HepG2 (cell line): Measurements from ENCODE around the gene ARCN1. TPM values are rescaled to one million over a fixed set of nuclear protein-coding genes. Genes with fewer than 3 reads are reported as not detected.

Experiments
- ERF ChIP-seq: IDR thresholded peaks from 2 replicates; pipeline ENCODE4 v1.6.1; 2018; ENCODE audit warnings: missing biosample characterization, missing genetic modification reagents
- GABPB1 ChIP-seq: IDR thresholded peaks from 2 replicates; pipeline ENCODE4 v1.6.1; 2016; ENCODE audit warnings: mild to moderate bottlenecking, missing genetic modification reagents, moderate library complexity, missing compliant biosample characterization
- HNRNPL ChIP-seq: fragments of 200-400 bp; formaldehyde crosslinking; IDR thresholded peaks from 2 replicates; pipeline ENCODE4 v1.6.1; 2017; ENCODE audit warnings: mild to moderate bottlenecking, low read depth, low read length
- PRPF4 ChIP-seq: fragments of 200-400 bp; formaldehyde crosslinking; IDR thresholded peaks from 2 replicates; pipeline ENCODE4 v1.6.1; 2016; ENCODE audit warnings: low read length, low read depth; ENCODE audit not compliant: poor library complexity, severe bottlenecking
- SIN3A ChIP-seq: IDR thresholded peaks from 2 replicates; pipeline ENCODE4 v1.6.1; 2011; ENCODE audit warnings: low read depth, mild to moderate bottlenecking, control low read depth, low read length, borderline replicate concordance
- SNAPC2 ChIP-seq: sonication (generic); formaldehyde crosslinking; IDR thresholded peaks from 2 replicates; pipeline ENCODE4 v1.8.1; 2022; ENCODE audit warnings: mild to moderate bottlenecking, missing genetic modification reagents
- SOX5 ChIP-seq: IDR thresholded peaks from 2 replicates; pipeline ENCODE4 v1.6.1; 2016; ENCODE audit warnings: borderline replicate concordance
- STAG1 ChIP-seq: sonication (generic); formaldehyde crosslinking; IDR thresholded peaks from 2 replicates; pipeline ENCODE4 v1.4.0; 2020; ENCODE audit warnings: missing genetic modification reagents
- TMF1 ChIP-seq: sonication (generic); formaldehyde crosslinking; IDR thresholded peaks from 2 replicates; pipeline ENCODE4 v1.8.1; 2022; ENCODE audit warnings: low read depth, missing genetic modification reagents
- ZFP36L1 ChIP-seq: sonication (generic); formaldehyde crosslinking; IDR thresholded peaks from 2 replicates; pipeline ENCODE4 v1.8.0; 2022; ENCODE audit warnings: mild to moderate bottlenecking, missing genetic modification reagents, moderate library complexity
- ZFP90 ChIP-seq: sonication (generic); formaldehyde crosslinking; IDR thresholded peaks from 2 replicates; pipeline ENCODE4 v1.8.0; 2022; ENCODE audit warnings: missing genetic modification reagents, mild to moderate bottlenecking, inconsistent platforms, borderline replicate concordance
- ZMAT3 ChIP-seq: sonication (generic); formaldehyde crosslinking; conservative IDR thresholded peaks from 2 replicates; pipeline ENCODE4 v1.7.0; 2021; ENCODE audit warnings: missing genetic modification reagents
- ZNF138 ChIP-seq: sonication (generic); formaldehyde crosslinking; IDR thresholded peaks from 2 replicates; pipeline ENCODE4 v1.5.0; 2020; ENCODE audit warnings: mild to moderate bottlenecking, low read depth, missing genetic modification reagents
- ZNF17 ChIP-seq: sonication (generic); formaldehyde crosslinking; IDR thresholded peaks from 2 replicates; pipeline ENCODE4 v1.5.0; 2020; ENCODE audit warnings: mild to moderate bottlenecking, missing genetic modification reagents
- ZNF251 ChIP-seq: sonication (generic); formaldehyde crosslinking; IDR thresholded peaks from 2 replicates; pipeline ENCODE4 v1.9.0; 2021; ENCODE audit warnings: mild to moderate bottlenecking, missing genetic modification reagents
- ZNF383 ChIP-seq: sonication (generic); formaldehyde crosslinking; IDR thresholded peaks from 2 replicates; pipeline ENCODE4 v1.4.0; 2020; ENCODE audit warnings: missing genetic modification reagents, mild to moderate bottlenecking, borderline replicate concordance
- ZNF441 ChIP-seq: sonication (generic); formaldehyde crosslinking; IDR thresholded peaks from 2 replicates; pipeline ENCODE4 v1.7.0; 2021; ENCODE audit warnings: missing genetic modification reagents, borderline replicate concordance
- ZNF724P ChIP-seq: sonication (generic); formaldehyde crosslinking; IDR thresholded peaks from 2 replicates; pipeline ENCODE4 v1.8.0; 2022; ENCODE audit warnings: missing genetic modification reagents, borderline replicate concordance
- ZNF879 ChIP-seq: sonication (generic); formaldehyde crosslinking; IDR thresholded peaks from 2 replicates; pipeline ENCODE4 v1.8.1; 2023; ENCODE audit warnings: missing genetic modification reagents
- ZNF883 ChIP-seq: sonication (generic); formaldehyde crosslinking; IDR thresholded peaks from 2 replicates; pipeline ENCODE4 v1.5.1; 2020; ENCODE audit warnings: mild to moderate bottlenecking, missing genetic modification reagents; ENCODE audit errors: not compliant biosample characterization
- polyA plus RNA-seq, 8 experiments: library from polyadenylated mRNA; depleted of rRNA in 3 of 8; stranded (reverse) in 7 of 8; unstranded in 1 of 8; fragments of >200 nt; fragmentation: Illumina TruSeq in 4 of 8; extraction: Trizol in 4 of 8; gene quantifications; 2 replicates each; pipeline versions ENCODE4 v1.2.1 to v1.2.3, GENCODE V29; 2011 to 2016; ENCODE audit warnings: low read depth in 4 of 8, missing spikeins in 1 of 8, mixed read lengths in 1 of 8; ENCODE audit not compliant: insufficient read depth in 1 of 8
- total RNA-seq, 5 experiments: library from RNA; depleted of rRNA; stranded (reverse); fragments of >200 nt; fragmentation: Illumina TruSeq; extraction: Trizol; gene quantifications; 2 replicates each; pipeline ENCODE4 v1.2.3, GENCODE V29; 2016; ENCODE audit warnings: low read depth in 1 of 5
- TF ChIP-seq, protein P1 (sequence below): sonication (generic); formaldehyde crosslinking; IDR thresholded peaks from 2 replicates; pipeline ENCODE4 v1.4.0; 2020; ENCODE audit warnings: missing genetic modification reagents
- TF ChIP-seq, protein P2 (sequence below): sonication (generic); formaldehyde crosslinking; IDR thresholded peaks from 2 replicates; pipeline ENCODE4 v1.5.1; 2020; ENCODE audit warnings: missing genetic modification reagents, mild to moderate bottlenecking, borderline replicate concordance
- TF ChIP-seq, protein P3 (sequence below): sonication (generic); formaldehyde crosslinking; IDR thresholded peaks from 2 replicates; pipeline ENCODE4 v1.5.0; 2020; ENCODE audit warnings: mild to moderate bottlenecking, missing genetic modification reagents

ARCN1 gene
- total and polyA plus RNA-seq, 2 of the 13 experiments (the other 11 are each of a cell fraction or from before 2014, with no cell fraction given) = 148 to 200 TPM

DNA sequence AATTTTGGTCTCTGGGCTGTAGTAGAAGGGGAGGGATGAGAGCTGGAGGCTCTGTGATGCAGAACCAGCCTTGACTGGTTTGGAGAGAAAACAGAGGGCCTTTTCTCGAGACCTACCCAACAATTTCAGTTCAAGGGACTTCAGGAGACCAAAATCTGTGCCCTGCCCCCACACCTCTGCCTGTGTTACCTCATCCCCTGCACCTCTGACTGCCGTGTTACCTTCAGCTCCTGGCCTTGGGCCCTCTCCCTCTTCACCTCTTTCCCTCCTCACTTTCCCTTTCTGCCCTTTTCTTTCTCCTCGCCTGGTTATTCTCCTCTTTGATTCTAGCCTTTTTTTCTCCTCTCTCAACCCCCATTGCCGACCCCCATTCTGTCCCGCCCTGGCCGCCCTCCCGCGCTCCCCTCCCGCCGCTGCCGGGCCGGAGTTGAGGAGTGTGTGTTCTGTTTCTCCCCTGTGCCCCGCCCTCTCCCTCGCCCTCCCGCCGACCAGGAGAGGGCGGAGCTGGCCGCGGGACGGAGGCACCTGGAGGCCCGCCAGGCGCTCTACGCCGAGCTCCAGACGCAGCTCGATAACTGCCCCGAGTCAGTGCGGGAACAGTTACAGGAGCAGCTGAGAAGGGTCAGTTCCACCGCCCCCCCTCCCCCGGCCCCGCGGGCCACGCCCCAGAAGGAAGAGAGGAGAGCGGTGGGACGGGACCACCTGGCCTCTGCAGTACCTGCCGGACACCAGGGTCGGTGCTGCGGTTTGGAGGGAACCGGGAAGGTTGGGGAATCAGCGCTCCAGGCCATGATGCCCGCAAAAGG, 62.4 kb downstream of the ARCN1 start (continued):
- TF ChIP-seq, protein P1, sequence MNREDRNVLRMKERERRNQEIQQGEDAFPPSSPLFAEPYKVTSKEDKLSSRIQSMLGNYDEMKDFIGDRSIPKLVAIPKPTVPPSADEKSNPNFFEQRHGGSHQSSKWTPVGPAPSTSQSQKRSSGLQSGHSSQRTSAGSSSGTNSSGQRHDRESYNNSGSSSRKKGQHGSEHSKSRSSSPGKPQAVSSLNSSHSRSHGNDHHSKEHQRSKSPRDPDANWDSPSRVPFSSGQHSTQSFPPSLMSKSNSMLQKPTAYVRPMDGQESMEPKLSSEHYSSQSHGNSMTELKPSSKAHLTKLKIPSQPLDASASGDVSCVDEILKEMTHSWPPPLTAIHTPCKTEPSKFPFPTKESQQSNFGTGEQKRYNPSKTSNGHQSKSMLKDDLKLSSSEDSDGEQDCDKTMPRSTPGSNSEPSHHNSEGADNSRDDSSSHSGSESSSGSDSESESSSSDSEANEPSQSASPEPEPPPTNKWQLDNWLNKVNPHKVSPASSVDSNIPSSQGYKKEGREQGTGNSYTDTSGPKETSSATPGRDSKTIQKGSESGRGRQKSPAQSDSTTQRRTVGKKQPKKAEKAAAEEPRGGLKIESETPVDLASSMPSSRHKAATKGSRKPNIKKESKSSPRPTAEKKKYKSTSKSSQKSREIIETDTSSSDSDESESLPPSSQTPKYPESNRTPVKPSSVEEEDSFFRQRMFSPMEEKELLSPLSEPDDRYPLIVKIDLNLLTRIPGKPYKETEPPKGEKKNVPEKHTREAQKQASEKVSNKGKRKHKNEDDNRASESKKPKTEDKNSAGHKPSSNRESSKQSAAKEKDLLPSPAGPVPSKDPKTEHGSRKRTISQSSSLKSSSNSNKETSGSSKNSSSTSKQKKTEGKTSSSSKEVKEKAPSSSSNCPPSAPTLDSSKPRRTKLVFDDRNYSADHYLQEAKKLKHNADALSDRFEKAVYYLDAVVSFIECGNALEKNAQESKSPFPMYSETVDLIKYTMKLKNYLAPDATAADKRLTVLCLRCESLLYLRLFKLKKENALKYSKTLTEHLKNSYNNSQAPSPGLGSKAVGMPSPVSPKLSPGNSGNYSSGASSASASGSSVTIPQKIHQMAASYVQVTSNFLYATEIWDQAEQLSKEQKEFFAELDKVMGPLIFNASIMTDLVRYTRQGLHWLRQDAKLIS (CRISPR knock-in tag) = no peak
- TF ChIP-seq ZNF138 (CRISPR knock-in tag) (no peak), SIN3A (no peak), HNRNPL (no peak), GABPB1 (CRISPR knock-in tag) (0 out of 2 replicates have a peak, but pooled peaks have one; percentile 15), ERF (no peak), ZNF383 (no peak), STAG1 (CRISPR knock-in tag) (peak; percentile 13; the same call in 1 of the 2 replicates), ZNF17 (no peak), ZNF724P (CRISPR knock-in tag) (no peak), ZNF879 (no peak), SNAPC2 (CRISPR knock-in tag) (no peak), SOX5 (CRISPR knock-in tag) (no peak), ZFP90 (no peak), ZNF251 (CRISPR knock-in tag) (no peak), PRPF4 (no peak), ZMAT3 (CRISPR knock-in tag) (no peak), ZNF441 (peak; percentile 52; the same call in 1 of the 2 replicates), TMF1 (CRISPR knock-in tag) (no peak), ZNF883 (CRISPR knock-in tag) (no peak), ZFP36L1 (no peak)
- TF ChIP-seq, protein P2, sequence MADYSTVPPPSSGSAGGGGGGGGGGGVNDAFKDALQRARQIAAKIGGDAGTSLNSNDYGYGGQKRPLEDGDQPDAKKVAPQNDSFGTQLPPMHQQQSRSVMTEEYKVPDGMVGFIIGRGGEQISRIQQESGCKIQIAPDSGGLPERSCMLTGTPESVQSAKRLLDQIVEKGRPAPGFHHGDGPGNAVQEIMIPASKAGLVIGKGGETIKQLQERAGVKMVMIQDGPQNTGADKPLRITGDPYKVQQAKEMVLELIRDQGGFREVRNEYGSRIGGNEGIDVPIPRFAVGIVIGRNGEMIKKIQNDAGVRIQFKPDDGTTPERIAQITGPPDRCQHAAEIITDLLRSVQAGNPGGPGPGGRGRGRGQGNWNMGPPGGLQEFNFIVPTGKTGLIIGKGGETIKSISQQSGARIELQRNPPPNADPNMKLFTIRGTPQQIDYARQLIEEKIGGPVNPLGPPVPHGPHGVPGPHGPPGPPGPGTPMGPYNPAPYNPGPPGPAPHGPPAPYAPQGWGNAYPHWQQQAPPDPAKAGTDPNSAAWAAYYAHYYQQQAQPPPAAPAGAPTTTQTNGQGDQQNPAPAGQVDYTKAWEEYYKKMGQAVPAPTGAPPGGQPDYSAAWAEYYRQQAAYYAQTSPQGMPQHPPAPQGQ (CRISPR knock-in tag) = no peak
- TF ChIP-seq, protein P3, sequence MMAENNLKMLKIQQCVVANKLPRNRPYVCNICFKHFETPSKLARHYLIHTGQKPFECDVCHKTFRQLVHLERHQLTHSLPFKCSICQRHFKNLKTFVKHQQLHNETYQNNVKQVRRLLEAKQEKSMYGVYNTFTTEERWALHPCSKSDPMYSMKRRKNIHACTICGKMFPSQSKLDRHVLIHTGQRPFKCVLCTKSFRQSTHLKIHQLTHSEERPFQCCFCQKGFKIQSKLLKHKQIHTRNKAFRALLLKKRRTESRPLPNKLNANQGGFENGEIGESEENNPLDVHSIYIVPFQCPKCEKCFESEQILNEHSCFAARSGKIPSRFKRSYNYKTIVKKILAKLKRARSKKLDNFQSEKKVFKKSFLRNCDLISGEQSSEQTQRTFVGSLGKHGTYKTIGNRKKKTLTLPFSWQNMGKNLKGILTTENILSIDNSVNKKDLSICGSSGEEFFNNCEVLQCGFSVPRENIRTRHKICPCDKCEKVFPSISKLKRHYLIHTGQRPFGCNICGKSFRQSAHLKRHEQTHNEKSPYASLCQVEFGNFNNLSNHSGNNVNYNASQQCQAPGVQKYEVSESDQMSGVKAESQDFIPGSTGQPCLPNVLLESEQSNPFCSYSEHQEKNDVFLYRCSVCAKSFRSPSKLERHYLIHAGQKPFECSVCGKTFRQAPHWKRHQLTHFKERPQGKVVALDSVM = no peak
